Lung (tissue), 12 donors: ENCODE data around the gene PLEKHF1. TPM values are rescaled to one million over a fixed set of nuclear protein-coding genes. Genes with fewer than 3 reads are reported as not detected.

Experiments used
- ATAC-seq: fragments of 200-7000 bp; cut with Tn5 transposase; one replicate; pipeline ENCODE4 v1.9.1; 2020; ENCODE audit warnings: moderate number of reproducible peaks; ENCODE audit not compliant: insufficient read depth, low FRiP score
- DNase-seq, 3 donors: peaks; one replicate each; pipeline ENCODE4 v3.0.0-alpha.2; 2013 to 2017
- H3K27ac ChIP-seq, 2 donors: one replicate each; pipeline ENCODE4 v1.5.1; 2013; ENCODE audit warnings: mild to moderate bottlenecking in 2 of 2, moderate library complexity in 2 of 2, control low read depth in 1 of 2, inconsistent platforms in 1 of 2, low read depth in 1 of 2, low read length in 1 of 2
- H3K27me3 ChIP-seq, 3 donors: one replicate each; pipeline ENCODE4 v1.5.1; 2013; ENCODE audit warnings: low read length in 2 of 3; ENCODE audit not compliant: control insufficient read depth in 3 of 3, insufficient read depth in 3 of 3
- H3K36me3 ChIP-seq, 4 donors: one replicate each; pipeline ENCODE4 v1.5.1; 2013; ENCODE audit warnings: low read length in 4 of 4, mild to moderate bottlenecking in 1 of 4, moderate library complexity in 1 of 4; ENCODE audit not compliant: control insufficient read depth in 4 of 4, insufficient read depth in 4 of 4
- H3K4me1 ChIP-seq, 5 donors: one replicate each; pipeline ENCODE4 v1.5.1; 2013; ENCODE audit warnings: low read length in 5 of 5, mild to moderate bottlenecking in 2 of 5, moderate library complexity in 1 of 5; ENCODE audit not compliant: control insufficient read depth in 5 of 5, insufficient read depth in 5 of 5
- H3K4me3 ChIP-seq: one replicate; pipeline ENCODE4 v1.5.1; 2013; ENCODE audit warnings: mild to moderate bottlenecking, control low read depth, moderate library complexity
- H3K9ac ChIP-seq, 2 donors: one replicate each; pipeline ENCODE4 v1.5.1; 2013; ENCODE audit warnings: low read length in 2 of 2, control low read depth in 1 of 2; ENCODE audit not compliant: insufficient read depth in 1 of 2
- H3K9me3 ChIP-seq, 4 donors: one replicate each; pipeline ENCODE4 v1.5.1; 2013; ENCODE audit warnings: low read length in 3 of 4, mild to moderate bottlenecking in 1 of 4, moderate library complexity in 1 of 4; ENCODE audit not compliant: control insufficient read depth in 4 of 4, insufficient read depth in 3 of 4
- WGBS, 2 donors: extraction: QIAGEN DNeasy Blood & Tissue Kit; methylation state at CpG; one replicate each; pipeline ENCODE4 v1.1.7; 2013; 5-methylcytosine and 5-hydroxymethylcytosine counted together
- polyA plus RNA-seq, 2 donors: library from polyadenylated mRNA; stranded (reverse); fragments of 200-250 nt; gene quantifications; one replicate each; pipeline ENCODE4 v1.2.1, GENCODE V29; 2013
- total RNA-seq, 2 donors: library from RNA; depleted of rRNA in 1 of 2; stranded (reverse); fragments of >200 nt in 1 of 2; gene quantifications; one replicate each; pipeline ENCODE4 v1.2.1, GENCODE V29; 2014 to 2021
- TF ChIP-seq, protein P1 (sequence below): IDR thresholded peaks from 2 replicates; pipeline ENCODE4 v1.5.1; 2012; ENCODE audit warnings: mild to moderate bottlenecking; ENCODE audit errors: control extremely low read depth, extremely low read depth
- donor health status: control.
- donor health status: control.
- donor health status: Bipolar disorder and iron deficiency.
- donor health status: healthy.
- donor health status: DM: yes; HTN: yes; CAD: no.

The PLEKHF1 gene
- total and polyA plus RNA-seq, 4 donors, result 5.7 to 13.2 (median 10.4) TPM

- Histone ChIP-seq H3K27ac (no peak overlapping the region), H3K9ac (no peak overlapping the region), H3K4me3 (no peak overlapping the region), H3K36me3 (peaks cover 10 to 32% (median 14%) of the 10 kb centered on the region in 4 donors), H3K9me3 (no peaks in the 10 kb centered on the region), H3K4me1 (no peaks in the 10 kb centered on the region), H3K27me3 (no peaks in the 10 kb centered on the region)
- TF ChIP-seq, protein P1, sequence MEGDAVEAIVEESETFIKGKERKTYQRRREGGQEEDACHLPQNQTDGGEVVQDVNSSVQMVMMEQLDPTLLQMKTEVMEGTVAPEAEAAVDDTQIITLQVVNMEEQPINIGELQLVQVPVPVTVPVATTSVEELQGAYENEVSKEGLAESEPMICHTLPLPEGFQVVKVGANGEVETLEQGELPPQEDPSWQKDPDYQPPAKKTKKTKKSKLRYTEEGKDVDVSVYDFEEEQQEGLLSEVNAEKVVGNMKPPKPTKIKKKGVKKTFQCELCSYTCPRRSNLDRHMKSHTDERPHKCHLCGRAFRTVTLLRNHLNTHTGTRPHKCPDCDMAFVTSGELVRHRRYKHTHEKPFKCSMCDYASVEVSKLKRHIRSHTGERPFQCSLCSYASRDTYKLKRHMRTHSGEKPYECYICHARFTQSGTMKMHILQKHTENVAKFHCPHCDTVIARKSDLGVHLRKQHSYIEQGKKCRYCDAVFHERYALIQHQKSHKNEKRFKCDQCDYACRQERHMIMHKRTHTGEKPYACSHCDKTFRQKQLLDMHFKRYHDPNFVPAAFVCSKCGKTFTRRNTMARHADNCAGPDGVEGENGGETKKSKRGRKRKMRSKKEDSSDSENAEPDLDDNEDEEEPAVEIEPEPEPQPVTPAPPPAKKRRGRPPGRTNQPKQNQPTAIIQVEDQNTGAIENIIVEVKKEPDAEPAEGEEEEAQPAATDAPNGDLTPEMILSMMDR, result no peak
- no peak for DNase-seq
- ATAC-seq, result no peak
- 86% methylated on average over 16 of the region's 16 CpGs for WGBS, 2 donors
These were observed 47.6 kb upstream of the PLEKHF1 start for GRCh38 chr19:29617366-29618266.

- 75 to 78% methylated on average over 7 of the region's 7 CpGs for WGBS, 2 donors
- H3K27ac ChIP-seq, result no peak overlapping the region
- no peaks in the 10 kb centered on the region for H3K9me3 ChIP-seq
- H3K9ac ChIP-seq, result no peak overlapping the region
- TF ChIP-seq, protein P1, result no peak
- H3K4me3 ChIP-seq, result no peak overlapping the region
- DNase-seq (no peak), ATAC-seq (no peak)
- no peaks in the 10 kb centered on the region for H3K4me1 ChIP-seq
- peaks cover 4 to 24% (median 10%) of the 10 kb centered on the region in 4 donors for H3K36me3 ChIP-seq
- H3K27me3 ChIP-seq, result no peaks in the 10 kb centered on the region
These were observed 46.8 kb upstream of the PLEKHF1 start for GRCh38 chr19:29618434-29618833.

DNA sequence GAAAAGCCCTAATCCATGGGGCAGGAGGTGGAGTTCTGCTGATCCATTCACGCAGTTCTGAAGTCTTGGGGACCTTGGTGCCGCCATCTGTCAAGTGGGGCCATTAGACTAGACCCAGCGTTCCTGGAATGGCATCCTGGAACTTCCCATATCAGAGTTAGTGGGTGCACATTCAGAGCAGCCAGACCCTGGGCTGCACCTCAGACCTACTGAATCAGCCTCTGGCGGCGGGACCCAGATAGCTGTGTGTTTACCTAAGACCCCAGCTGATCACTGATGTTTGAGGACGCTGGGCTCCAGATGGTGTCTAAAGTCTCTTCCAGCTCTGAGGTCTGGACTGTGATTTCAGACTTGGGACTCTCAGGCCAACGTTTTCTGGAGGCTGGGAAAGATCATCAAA is 46.4 kb upstream of the PLEKHF1 start:
- peaks cover 4 to 20% (median 8%) of the 10 kb centered on the region in 4 donors for H3K36me3 ChIP-seq
- DNase-seq, result no peak
- H3K9me3 ChIP-seq, result no peaks in the 10 kb centered on the region
- H3K9ac ChIP-seq, result no peak overlapping the region
- TF ChIP-seq, protein P1, result no peak
- H3K4me3 ChIP-seq, result no peak overlapping the region
- H3K27ac ChIP-seq, result no peak overlapping the region
- no peaks in the 10 kb centered on the region for H3K4me1 ChIP-seq
- WGBS, 2 donors, result 58 to 82% methylated on average over 7 of the region's 7 CpGs
- no peak for ATAC-seq
- H3K27me3 ChIP-seq, result no peaks in the 10 kb centered on the region
